ENCODE results near the gene KCNJ9.

GRCh38 chr1:160086456-160086892 is 5.1 kb downstream of the KCNJ9 start:
- TF ChIP-seq POLR2A (IDR thresholded peaks at IDR 0.05; ENCODE audit: low read depth, low read length) (no peak), CTCF (conservative IDR thresholded peaks at IDR 0.05; ENCODE audit: low read depth, low read length) (no peak), MAFK (IDR thresholded peaks at IDR 0.05; ENCODE audit: low read depth, low read length) (no peak), MXI1 (IDR thresholded peaks at IDR 0.05; ENCODE audit: borderline replicate concordance, low read depth, low read length) (no peak), USF2 (IDR thresholded peaks at IDR 0.05; ENCODE audit: low read depth, low read length) (no peak), ELK1 (IDR thresholded peaks at IDR 0.05; ENCODE audit: borderline replicate concordance, low read depth, low read length) (no peak), MAZ (IDR thresholded peaks at IDR 0.05; ENCODE audit: borderline replicate concordance, low read depth, low read length) (no peak), RAD21 (IDR thresholded peaks at IDR 0.05; ENCODE audit: low read length) (no peak), RCOR1 (IDR thresholded peaks at IDR 0.05; ENCODE audit: insufficient replicate concordance, low read length) (no peak)

Measured in IMR-90 (cell line).